DND-41 (cell line): ENCODE results near the gene PHACTR1.
A peak's percentile ranks its signal among the peaks of the same experiment; 100 is the strongest.

Experiments
- ATAC-seq: fragments of 200-7000 bp; cut with Tn5 transposase; 3 replicates; pipeline ENCODE4 v1.9.1; 2021; ENCODE audit warnings: low read depth; ENCODE audit not compliant: insufficient read depth
- DNase-seq: peaks from one replicate; pipeline ENCODE4 v3.0.0-alpha.2; 2020
- H2AFZ ChIP-seq: 2 replicates; pipeline ENCODE4 v1.6.0; 2012; ENCODE audit warnings: low read depth, low read length
- H3K27ac ChIP-seq: 2 replicates; pipeline ENCODE4 v1.5.1; 2012; ENCODE audit warnings: low read length, inconsistent platforms
- H3K27me3 ChIP-seq: fragments of 200-600 bp; sonication (generic); 2 replicates; pipeline ENCODE4 v1.6.0; 2012; ENCODE audit warnings: low read length, mild to moderate bottlenecking, inconsistent platforms; ENCODE audit not compliant: insufficient read depth, poor library complexity
- H3K36me3 ChIP-seq: 2 replicates; pipeline ENCODE4 v1.5.1; 2012; ENCODE audit warnings: low read length, inconsistent platforms; ENCODE audit not compliant: insufficient read depth
- H3K4me1 ChIP-seq: 2 replicates; pipeline ENCODE4 v1.5.1; 2012; ENCODE audit warnings: mild to moderate bottlenecking, low read length; ENCODE audit not compliant: insufficient read depth
- H3K4me2 ChIP-seq: 2 replicates; pipeline ENCODE4 v1.6.0; 2012; ENCODE audit warnings: mild to moderate bottlenecking, moderate library complexity, low read length, inconsistent platforms; ENCODE audit not compliant: insufficient read depth
- H3K4me3 ChIP-seq, 2 experiments: fragments of 200-600 bp in 1 of 2; shearing (Covaris generic) in 1 of 2; 2 replicates each; pipeline ENCODE4 v1.5.1; 2012 to 2016; ENCODE audit warnings: inconsistent platforms in 2 of 2, low read length in 2 of 2, mild to moderate bottlenecking in 2 of 2, low read depth in 1 of 2, moderate library complexity in 1 of 2
- H3K79me2 ChIP-seq: 2 replicates; pipeline ENCODE4 v1.6.0; 2012; ENCODE audit warnings: low read length, inconsistent platforms; ENCODE audit not compliant: insufficient read depth
- H3K9ac ChIP-seq: 2 replicates; pipeline ENCODE4 v1.6.0; 2012; ENCODE audit warnings: low read depth, mild to moderate bottlenecking, inconsistent platforms, low read length, moderate library complexity
- H3K9me3 ChIP-seq: 2 replicates; pipeline ENCODE4 v1.5.1; 2012; ENCODE audit warnings: low read length, moderate library complexity, mild to moderate bottlenecking, inconsistent platforms; ENCODE audit not compliant: insufficient read depth, severe bottlenecking
- H4K20me1 ChIP-seq: 2 replicates; pipeline ENCODE4 v1.6.0; 2012; ENCODE audit warnings: low read length; ENCODE audit not compliant: insufficient read depth
- EZH2 ChIP-seq: IDR thresholded peaks from 3 replicates; pipeline ENCODE4 v1.6.1; 2012; ENCODE audit warnings: borderline replicate concordance, low read depth, mild to moderate bottlenecking, moderate library complexity, low read length, inconsistent platforms; ENCODE audit not compliant: severe bottlenecking
- TF ChIP-seq, protein P1 (sequence below): IDR thresholded peaks from 2 replicates; pipeline ENCODE4 v1.5.1; 2012; ENCODE audit warnings: borderline replicate concordance, low read length, moderate library complexity, mild to moderate bottlenecking; ENCODE audit not compliant: poor library complexity, severe bottlenecking; ENCODE audit errors: extremely low read depth

The PHACTR1 gene

DNA sequence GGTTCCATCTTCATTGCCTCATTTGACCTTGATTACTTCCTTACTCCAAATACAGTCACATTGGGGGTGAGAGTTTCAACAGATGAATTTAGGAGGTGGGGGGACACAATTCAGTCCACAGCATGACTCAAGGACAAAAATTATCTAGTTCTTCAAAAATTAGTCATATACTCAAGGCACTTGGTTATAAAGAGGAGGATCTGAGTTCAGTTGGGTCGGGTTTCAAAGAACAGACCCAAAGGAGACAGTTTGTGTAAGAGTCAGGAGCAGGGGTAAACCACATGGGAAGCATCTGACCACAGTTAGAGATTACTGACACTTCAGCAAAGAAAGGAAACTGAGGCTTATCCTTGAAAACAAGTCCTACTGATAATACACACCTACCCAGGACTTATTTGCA is 473.8 kb downstream of the PHACTR1 start:
- no peak for DNase-seq

DNA sequence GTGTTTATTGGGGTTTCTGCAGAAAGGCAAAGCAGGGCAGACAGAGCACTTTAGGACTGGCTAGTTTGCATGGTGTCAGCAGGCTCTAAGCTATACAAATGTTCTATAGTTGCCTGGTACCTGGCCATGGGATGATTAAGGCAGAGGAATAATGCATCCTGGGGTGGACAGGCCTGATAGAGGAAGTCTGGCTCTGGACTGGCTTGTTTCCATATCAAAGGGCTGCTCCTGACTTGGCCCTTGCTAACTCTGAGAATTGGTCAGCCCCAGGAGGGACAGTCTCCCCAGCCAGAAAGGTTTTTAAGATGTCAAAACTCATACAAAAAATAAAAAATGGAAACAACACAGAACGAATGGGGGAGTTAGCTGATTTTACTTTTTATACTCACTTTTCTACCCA is 474.9 kb downstream of the PHACTR1 start:
- no peaks in the 10 kb centered on the region for H3K4me1 ChIP-seq
- H3K9me3 ChIP-seq: no peaks in the 10 kb centered on the region
- no peak overlapping the region for H3K27ac ChIP-seq
- H4K20me1 ChIP-seq: no peaks in the 10 kb centered on the region
- ATAC-seq: no peak
- H3K79me2 ChIP-seq: no peaks in the 10 kb centered on the region
- DNase-seq: no peak
- H2AFZ ChIP-seq: no peak overlapping the region
- TF ChIP-seq, protein P1, sequence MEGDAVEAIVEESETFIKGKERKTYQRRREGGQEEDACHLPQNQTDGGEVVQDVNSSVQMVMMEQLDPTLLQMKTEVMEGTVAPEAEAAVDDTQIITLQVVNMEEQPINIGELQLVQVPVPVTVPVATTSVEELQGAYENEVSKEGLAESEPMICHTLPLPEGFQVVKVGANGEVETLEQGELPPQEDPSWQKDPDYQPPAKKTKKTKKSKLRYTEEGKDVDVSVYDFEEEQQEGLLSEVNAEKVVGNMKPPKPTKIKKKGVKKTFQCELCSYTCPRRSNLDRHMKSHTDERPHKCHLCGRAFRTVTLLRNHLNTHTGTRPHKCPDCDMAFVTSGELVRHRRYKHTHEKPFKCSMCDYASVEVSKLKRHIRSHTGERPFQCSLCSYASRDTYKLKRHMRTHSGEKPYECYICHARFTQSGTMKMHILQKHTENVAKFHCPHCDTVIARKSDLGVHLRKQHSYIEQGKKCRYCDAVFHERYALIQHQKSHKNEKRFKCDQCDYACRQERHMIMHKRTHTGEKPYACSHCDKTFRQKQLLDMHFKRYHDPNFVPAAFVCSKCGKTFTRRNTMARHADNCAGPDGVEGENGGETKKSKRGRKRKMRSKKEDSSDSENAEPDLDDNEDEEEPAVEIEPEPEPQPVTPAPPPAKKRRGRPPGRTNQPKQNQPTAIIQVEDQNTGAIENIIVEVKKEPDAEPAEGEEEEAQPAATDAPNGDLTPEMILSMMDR: no peak
- no peak for TF ChIP-seq EZH2
- H3K36me3 ChIP-seq: no peaks in the 10 kb centered on the region
- no peak overlapping the region for H3K4me3 ChIP-seq
- H3K4me2 ChIP-seq: no peak overlapping the region
- H3K9ac ChIP-seq: no peak overlapping the region
- peaks cover 24% of the 10 kb centered on the region for H3K27me3 ChIP-seq

More for the DNA sequence above, 473.8 kb downstream of the PHACTR1 start:
- no peaks in the 10 kb centered on the region for H3K79me2 ChIP-seq
- H3K36me3 ChIP-seq: no peaks in the 10 kb centered on the region
- no peak overlapping the region for H3K4me3 ChIP-seq
- TF ChIP-seq EZH2: no peak
- TF ChIP-seq, protein P1: no peak
- no peak overlapping the region for H3K4me2 ChIP-seq
- no peaks in the 10 kb centered on the region for H3K9me3 ChIP-seq
- no peak for ATAC-seq
- no peak overlapping the region for H3K27ac ChIP-seq
- no peaks in the 10 kb centered on the region for H4K20me1 ChIP-seq
- peaks cover 24% of the 10 kb centered on the region for H3K27me3 ChIP-seq
- no peaks in the 10 kb centered on the region for H3K4me1 ChIP-seq
- H2AFZ ChIP-seq: no peak overlapping the region
- H3K9ac ChIP-seq: no peak overlapping the region

DNA sequence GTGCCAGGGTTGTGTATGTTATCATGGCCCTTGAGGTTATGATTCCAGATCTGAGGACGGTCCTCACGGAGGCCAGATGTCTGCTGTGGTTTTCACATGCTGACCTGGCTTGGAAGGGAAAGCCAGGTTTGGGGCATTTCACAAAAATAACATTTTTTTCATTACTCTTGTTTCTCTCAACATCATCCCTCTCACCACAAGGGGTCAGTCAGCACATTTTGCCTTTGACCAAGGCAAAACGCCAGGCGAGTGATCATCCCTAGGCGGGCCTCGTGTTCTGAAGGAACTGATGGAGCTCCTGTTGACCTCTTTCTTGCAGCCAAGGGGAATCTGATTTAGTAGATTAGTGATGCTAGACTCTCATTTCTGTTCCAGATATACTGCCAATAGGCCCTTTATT is 478.3 kb downstream of the PHACTR1 start:
- H3K9me3 ChIP-seq: no peaks in the 10 kb centered on the region
- H4K20me1 ChIP-seq: no peaks in the 10 kb centered on the region
- H3K79me2 ChIP-seq: no peaks in the 10 kb centered on the region
- no peaks in the 10 kb centered on the region for H3K36me3 ChIP-seq
- H3K27me3 ChIP-seq: peaks cover 20% of the 10 kb centered on the region
- no peak overlapping the region for H2AFZ ChIP-seq
- TF ChIP-seq, protein P1: peak; percentile 21
- no peak for TF ChIP-seq EZH2
- no peak overlapping the region for H3K4me3 ChIP-seq
- no peak overlapping the region for H3K4me2 ChIP-seq
- ATAC-seq: no peak
- H3K9ac ChIP-seq: no peak overlapping the region
- peak; percentile 6 for DNase-seq
- H3K27ac ChIP-seq: no peak overlapping the region
- H3K4me1 ChIP-seq: no peaks in the 10 kb centered on the region

DNA sequence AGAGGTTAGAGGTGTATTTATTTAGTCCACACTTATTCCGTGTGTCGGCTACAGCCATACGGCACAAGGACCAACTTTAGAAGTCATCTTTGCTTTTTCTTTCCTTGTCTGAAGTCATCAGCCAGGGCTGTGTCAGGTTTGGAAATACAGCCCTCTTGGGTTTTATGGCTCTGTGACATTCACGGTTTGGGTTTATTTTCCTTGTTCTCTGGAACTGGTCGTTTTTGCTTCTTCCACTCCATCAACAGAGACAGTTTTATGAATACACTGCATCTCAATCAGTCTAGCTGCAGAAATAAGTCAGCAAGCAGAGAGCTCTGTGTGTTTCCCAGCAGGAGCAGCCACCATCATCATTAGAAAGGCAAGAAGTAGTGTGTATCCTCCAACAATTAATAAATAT is 479.2 kb downstream of the PHACTR1 start:
- Histone ChIP-seq H4K20me1 (no peaks in the 10 kb centered on the region), H3K9me3 (no peaks in the 10 kb centered on the region), H3K9ac (no peak overlapping the region), H3K36me3 (no peaks in the 10 kb centered on the region), H3K4me3 (no peak overlapping the region), H3K4me1 (no peaks in the 10 kb centered on the region), H3K27ac (no peak overlapping the region), H3K4me2 (no peak overlapping the region), H3K79me2 (no peaks in the 10 kb centered on the region), H2AFZ (no peak overlapping the region), H3K27me3 (peaks cover 18% of the 10 kb centered on the region)
- TF ChIP-seq, protein P1: no peak
- TF ChIP-seq EZH2: no peak
- DNase-seq: no peak
- no peak for ATAC-seq
